Tibial artery (tissue), 4 donors: Measurements from ENCODE around the gene LVRN.

ENCODE experiments used
- DNase-seq, 2 donors: peaks; one replicate each; pipeline ENCODE4 v3.0.0-alpha.2; 2019
- H3K27ac ChIP-seq, 2 donors: fragments of 200-600 bp; sonication (generic) in 1 of 2; 1 replicate in 1 of 2; 2 replicates in 1 of 2; pipeline ENCODE4 v1.5.1; 2018 to 2019; ENCODE audit warnings: mild to moderate bottlenecking in 1 of 2
- H3K27me3 ChIP-seq, 2 donors: fragments of 200-600 bp; sonication (generic) in 1 of 2; one replicate each; pipeline versions ENCODE4 v1.5.1 to v1.6.0; 2016 to 2019
- H3K36me3 ChIP-seq, 3 donors: fragments of 200-600 bp; sonication (generic) in 2 of 3; one replicate each; pipeline ENCODE4 v1.5.1; 2016 to 2019; ENCODE audit warnings: mild to moderate bottlenecking in 2 of 3
- H3K4me1 ChIP-seq, 4 donors: fragments of 200-600 bp; sonication (generic) in 2 of 4; 1 replicate in 3 of 4; 2 replicates in 1 of 4; pipeline ENCODE4 v1.5.1; 2016 to 2019
- H3K4me3 ChIP-seq, 2 donors: fragments of 200-600 bp; sonication (generic) in 1 of 2; 1 replicate in 1 of 2; 2 replicates in 1 of 2; pipeline ENCODE4 v1.5.1; 2018 to 2019; ENCODE audit warnings: mild to moderate bottlenecking in 2 of 2
- H3K9me3 ChIP-seq, 3 donors: fragments of 200-600 bp; sonication (generic) in 1 of 3; one replicate each; pipeline ENCODE4 v1.5.1; 2016 to 2019
- CTCF ChIP-seq, 2 experiments: fragments of 200-600 bp in 1 of 2; fragments of 450-650 bp in 1 of 2; IDR thresholded peaks; one replicate each; pipeline ENCODE4 v1.5.1; 2017 to 2019; ENCODE audit warnings: antibody characterized with exemption in 2 of 2, mild to moderate bottlenecking in 1 of 2, moderate library complexity in 1 of 2
- intact Hi-C: fragments of 100-400 bp; cut with DNase I; formaldehyde crosslinking; loops from one replicate; pipeline ENCODE4 v1.15.0; 2023; ENCODE audit warnings: low total_unique reads

Gene LVRN

GRCh38 chr5:116046261-116046660 lies 84.0 kb downstream of the LVRN start:
- intact Hi-C loops: no loop called here
- TF ChIP-seq CTCF (IDR thresholded peaks at IDR 0.05): no peak
- no peaks in the 10 kb centered on the region for H3K36me3 ChIP-seq

GRCh38 chr5:116046823-116047222 lies 84.5 kb downstream of the LVRN start:
- TF ChIP-seq CTCF (IDR thresholded peaks at IDR 0.05): no peak
- intact Hi-C loops: no loop called here
- DNase-seq: no peak

More at GRCh38 chr5:116046261-116046660, 84.0 kb downstream of the LVRN start:
- H3K4me3 ChIP-seq: no peak overlapping the region
- no peak for DNase-seq
- no peaks in the 10 kb centered on the region for H3K9me3 ChIP-seq
- peaks cover 0 to 3% of the 10 kb centered on the region in 2 donors for H3K27me3 ChIP-seq
- H3K4me1 ChIP-seq: no peaks in the 10 kb centered on the region
- no peak overlapping the region for H3K27ac ChIP-seq

GRCh38 chr5:116058346-116058936 lies 96.2 kb downstream of the LVRN start:
- H3K4me3 ChIP-seq: no peak overlapping the region
- peaks cover 0 to 3% of the 10 kb centered on the region in 2 donors for H3K27me3 ChIP-seq
- no peaks in the 10 kb centered on the region for H3K36me3 ChIP-seq
- no peak for DNase-seq
- H3K4me1 ChIP-seq: no peaks in the 10 kb centered on the region
- H3K27ac ChIP-seq: no peak overlapping the region
- no peaks in the 10 kb centered on the region for H3K9me3 ChIP-seq
- no peak for TF ChIP-seq CTCF (IDR thresholded peaks at IDR 0.05)
- intact Hi-C loops: no loop called here

More at GRCh38 chr5:116046823-116047222, 84.5 kb downstream of the LVRN start:
- no peaks in the 10 kb centered on the region for H3K36me3 ChIP-seq
- no peak overlapping the region for H3K27ac ChIP-seq
- peaks cover 0 to 3% of the 10 kb centered on the region in 2 donors for H3K27me3 ChIP-seq
- H3K4me3 ChIP-seq: no peak overlapping the region
- no peaks in the 10 kb centered on the region for H3K4me1 ChIP-seq
- no peaks in the 10 kb centered on the region for H3K9me3 ChIP-seq

GRCh38 chr5:116062352-116062751 lies 100.1 kb downstream of the LVRN start:
- no peak for DNase-seq
- no peak overlapping the region for H3K4me3 ChIP-seq
- H3K9me3 ChIP-seq: no peaks in the 10 kb centered on the region
- no peak for TF ChIP-seq CTCF (IDR thresholded peaks at IDR 0.05)
- H3K36me3 ChIP-seq: no peaks in the 10 kb centered on the region
- peaks cover 0 to 14% of the 10 kb centered on the region in 2 donors for H3K27me3 ChIP-seq
- intact Hi-C loops: no loop called here
- no peaks in the 10 kb centered on the region for H3K4me1 ChIP-seq
- no peak overlapping the region for H3K27ac ChIP-seq

- no peaks in the 10 kb centered on the region for H3K36me3 ChIP-seq
- H3K4me1 ChIP-seq: no peaks in the 10 kb centered on the region
- H3K4me3 ChIP-seq: no peak overlapping the region
- H3K27me3 ChIP-seq: peaks cover 0 to 14% of the 10 kb centered on the region in 2 donors
- no peak for TF ChIP-seq CTCF (IDR thresholded peaks at IDR 0.05)
- H3K9me3 ChIP-seq: no peaks in the 10 kb centered on the region
- intact Hi-C loops: no loop called here
- no peak for DNase-seq
- no peak overlapping the region for H3K27ac ChIP-seq
Measured at GRCh38 chr5:116063950-116064349, 101.7 kb downstream of the LVRN start.
